GM21786 (cell line): Measurements from ENCODE around the gene MIX23.

ENCODE experiments used
- ATAC-seq: cut with Tn5 transposase; IDR thresholded peaks from one replicate; pipeline ENCODE4 v1.9.1; 2021; ENCODE audit not compliant: unreplicated experiment

MIX23 gene

DNA sequence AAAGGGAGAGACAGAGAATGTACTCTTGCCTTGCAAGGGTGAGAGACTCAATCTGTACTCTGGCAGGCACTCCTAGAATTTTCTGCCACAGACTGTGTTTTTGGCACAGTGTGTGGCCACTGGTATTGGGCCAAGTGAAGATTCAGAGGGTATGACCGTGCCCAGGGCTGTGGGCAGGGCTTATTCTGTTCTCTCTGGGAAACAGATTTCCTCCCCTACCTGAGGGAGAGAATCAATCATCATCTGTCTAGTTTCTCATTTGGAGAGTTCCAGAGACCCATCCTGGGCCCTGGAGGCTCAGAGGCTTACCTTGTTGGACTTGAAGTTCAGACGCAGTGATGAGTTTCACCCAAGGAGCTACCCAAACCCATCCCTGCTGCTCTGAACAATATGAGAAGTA, 29.8 kb downstream of the MIX23 start:
- ATAC-seq = no peak

DNA sequence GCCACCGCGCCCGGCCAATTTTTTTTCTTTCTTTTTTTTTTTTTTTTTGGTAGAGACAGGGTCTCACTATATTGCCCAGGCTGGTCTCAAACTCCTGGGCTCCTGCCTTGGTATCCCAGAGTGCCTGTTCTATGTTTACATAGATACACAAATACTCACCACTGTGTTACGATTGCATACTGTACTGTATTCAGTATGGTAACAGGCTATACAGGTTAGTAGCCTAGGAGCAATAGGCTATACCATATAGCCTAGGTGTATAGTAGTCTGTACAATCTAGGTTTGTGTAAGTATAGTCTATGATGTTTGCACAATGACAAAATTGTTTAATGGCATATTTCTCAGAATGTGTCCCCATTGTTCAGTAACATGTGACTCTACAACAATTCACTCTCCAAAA, 31.4 kb downstream of the MIX23 start:
- no peak for ATAC-seq

- no peak for ATAC-seq
Observed at GRCh38 chr3:122350814-122351418, 32.1 kb downstream of the MIX23 start.

DNA sequence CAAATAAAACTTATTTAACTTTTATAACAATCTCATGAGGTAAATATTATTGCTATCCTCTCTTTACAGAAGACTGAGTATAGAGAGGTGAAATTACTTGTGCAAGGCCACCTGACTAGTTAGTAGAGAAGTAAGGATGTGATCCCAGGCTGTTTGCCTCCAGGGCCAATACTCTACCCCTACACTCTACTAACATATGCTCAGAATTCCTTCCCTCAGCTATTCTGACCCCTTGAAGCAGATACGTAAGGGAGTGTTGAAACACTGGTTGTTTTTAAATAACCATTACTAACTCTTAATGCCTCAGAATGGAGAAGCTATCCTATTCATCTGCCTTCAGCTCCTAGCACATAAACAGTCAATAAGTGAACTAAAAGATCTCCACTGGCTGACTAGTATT, 33.9 kb downstream of the MIX23 start:
- no peak for ATAC-seq

GRCh38 chr3:122343654-122344053, 39.4 kb downstream of the MIX23 start:
- no peak for ATAC-seq

- ATAC-seq = no peak
Observed at GRCh38 chr3:122342803-122343202, 40.2 kb downstream of the MIX23 start.

- ATAC-seq = no peak
Observed at GRCh38 chr3:122332551-122332950, 50.5 kb downstream of the MIX23 start.

GRCh38 chr3:122331886-122332285, 51.1 kb downstream of the MIX23 start:
- ATAC-seq = no peak

GRCh38 chr3:122325769-122326168, 57.3 kb downstream of the MIX23 start:
- no peak for ATAC-seq

DNA sequence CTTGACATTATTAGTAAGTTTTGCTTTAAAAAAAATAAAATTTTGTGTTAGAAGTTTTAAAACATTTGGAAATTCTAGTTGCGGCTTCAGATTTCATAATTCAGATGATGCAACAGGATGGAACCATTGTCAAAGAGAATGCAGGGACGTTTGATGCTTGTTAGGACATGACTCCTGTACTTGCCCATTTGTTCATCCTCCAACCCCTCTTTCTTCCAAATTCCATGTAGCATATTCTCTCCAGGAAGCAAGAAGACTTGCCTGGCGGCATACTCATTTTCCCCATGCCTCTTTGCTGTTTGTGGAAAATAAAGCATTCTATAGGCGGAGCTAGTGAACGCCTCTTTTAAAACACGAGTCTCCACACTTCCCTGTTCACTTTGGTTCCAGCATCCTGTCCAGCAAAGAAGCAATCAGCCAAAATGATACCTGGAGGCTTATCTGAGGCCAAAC, 58.1 kb downstream of the MIX23 start, which contains the start of gene CSTA:
Gene CSTA, plus strand, starts transcription at position 378 of the 453 bp plus-strand sequence. Its CDS starts 45 bp downstream, at position 423.
- no peak for ATAC-seq

DNA sequence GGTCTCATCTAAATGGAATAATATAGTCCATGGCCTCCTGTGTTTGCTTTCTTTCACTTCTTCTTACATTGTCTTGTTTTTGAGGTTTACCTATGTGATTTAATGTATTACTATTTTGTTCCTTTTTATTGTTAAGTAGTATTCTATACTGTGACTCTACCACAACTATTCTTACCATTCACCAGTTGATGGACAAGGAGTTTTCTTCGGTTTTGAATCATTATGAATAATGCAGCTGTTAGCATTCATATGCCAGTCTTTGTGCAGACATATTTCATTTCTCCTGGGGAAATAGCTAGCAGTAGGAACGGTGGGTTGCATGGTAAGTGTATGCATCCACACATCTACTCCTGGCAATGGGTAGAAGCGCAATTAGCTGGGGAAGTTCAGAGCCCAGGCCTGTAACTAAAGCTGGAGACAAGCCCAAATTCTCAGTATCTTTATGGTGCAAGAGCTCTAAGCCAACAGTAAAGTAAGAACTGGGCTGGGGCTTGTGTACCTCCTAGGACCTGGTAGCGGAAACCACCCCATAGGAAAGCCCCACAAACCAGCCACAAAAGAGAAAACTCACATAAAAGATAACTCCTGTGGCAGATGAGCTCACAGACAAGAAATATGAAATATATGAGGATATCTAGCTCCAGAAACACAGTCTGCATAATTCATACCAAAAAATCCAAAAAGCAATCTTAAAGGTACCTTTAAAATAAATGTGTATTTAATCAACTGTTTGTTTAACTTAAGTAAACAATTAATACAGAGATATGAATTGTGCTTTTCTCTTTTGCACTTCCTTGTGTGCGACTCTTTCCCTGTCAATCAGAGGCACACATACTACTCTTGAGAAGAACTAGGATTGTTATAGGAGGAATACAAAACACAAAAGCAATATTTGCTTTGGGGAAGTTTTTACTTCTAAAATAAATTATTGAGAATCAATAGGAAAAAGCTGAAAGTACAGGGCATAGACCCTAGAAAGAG, 60.6 kb downstream of the MIX23 start:
- peak; percentile 68 for ATAC-seq

DNA sequence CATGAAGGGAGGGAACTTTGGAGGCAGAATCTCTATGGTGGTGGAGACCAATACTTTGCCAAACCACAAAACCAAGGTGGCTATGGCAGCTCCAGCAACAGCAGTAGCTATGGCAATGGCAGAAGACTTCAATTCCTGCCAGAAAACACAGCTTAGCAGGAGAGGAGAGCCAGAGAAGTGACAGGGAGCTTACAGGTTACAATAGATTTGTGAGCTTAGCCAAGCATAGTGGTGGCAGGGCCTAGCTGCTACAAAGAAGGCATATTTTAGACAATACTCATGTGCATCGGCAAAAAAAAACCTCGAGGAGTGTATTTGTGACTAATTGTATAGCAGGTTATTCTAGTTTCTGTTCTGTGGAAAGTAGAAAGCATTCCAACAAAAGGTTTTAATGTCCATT, 64.4 kb downstream of the MIX23 start:
- ATAC-seq = no peak

DNA sequence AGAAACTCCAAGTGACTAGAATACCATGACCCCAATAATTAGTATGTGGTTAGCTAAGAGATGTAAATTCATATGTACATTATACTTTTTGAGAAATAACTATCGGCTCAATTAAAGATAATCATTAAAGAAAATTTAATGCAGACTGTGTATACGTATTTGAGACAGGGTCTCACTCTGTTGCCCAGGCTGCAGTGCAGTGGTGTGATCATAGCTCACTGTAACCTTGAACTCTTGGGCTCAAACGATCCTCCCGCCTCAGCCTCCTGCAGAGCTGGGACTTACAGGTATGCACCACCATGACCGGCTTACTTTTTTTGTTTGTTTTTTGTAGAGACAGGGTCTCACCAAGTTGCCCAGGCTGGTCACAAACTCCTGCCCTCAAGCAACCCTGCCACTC, 66.7 kb downstream of the MIX23 start:
- no peak for ATAC-seq

DNA sequence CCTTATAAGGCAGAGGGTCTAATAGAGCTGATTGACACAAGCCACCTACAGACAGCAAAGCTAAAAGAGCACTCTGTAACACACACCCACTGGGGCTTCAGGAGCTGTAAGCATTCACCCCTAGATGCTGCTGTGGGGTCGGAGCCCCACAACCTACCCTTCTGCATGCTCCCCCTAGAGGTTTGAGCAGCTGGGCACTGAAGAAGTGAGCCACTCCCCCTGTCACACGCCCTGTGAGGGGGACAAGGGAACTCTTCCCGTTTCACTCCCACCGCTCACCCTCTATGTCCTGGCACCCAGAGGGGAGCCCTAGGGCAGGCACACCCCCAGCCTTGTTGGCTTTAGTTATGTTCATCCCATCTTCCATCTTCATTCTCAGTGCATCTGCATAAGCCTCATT, 67.4 kb downstream of the MIX23 start:
- ATAC-seq = no peak

DNA sequence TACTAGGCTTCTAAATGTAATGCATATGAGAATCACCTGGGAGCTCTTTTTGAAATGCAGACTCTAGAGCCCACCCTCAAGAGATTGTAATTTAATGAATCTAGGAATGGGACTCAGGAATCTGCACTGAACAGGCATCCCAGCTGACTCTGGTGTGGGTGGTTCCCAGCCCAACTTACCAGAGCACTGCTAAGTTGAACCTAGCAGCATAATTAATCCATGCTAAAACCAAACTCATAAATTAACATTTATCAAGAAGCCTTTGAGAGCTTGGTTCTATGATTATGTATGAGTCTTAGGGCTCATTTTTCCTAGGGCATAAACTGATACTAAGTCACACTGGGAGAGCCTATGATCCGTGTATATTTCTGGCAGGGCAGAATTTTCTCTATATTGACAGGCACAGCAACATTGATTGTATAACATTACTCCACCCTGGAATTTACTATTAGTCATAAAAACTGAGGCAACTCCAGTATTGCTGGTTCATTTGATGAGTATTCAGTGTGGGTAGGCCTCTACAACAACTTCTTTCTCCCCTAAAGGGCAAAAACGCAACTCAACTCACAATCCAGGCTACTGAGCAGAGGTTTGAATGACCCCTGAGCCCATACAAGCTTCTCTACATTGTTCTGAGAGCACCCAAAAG, 68.7 kb downstream of the MIX23 start:
- no peak for ATAC-seq

DNA sequence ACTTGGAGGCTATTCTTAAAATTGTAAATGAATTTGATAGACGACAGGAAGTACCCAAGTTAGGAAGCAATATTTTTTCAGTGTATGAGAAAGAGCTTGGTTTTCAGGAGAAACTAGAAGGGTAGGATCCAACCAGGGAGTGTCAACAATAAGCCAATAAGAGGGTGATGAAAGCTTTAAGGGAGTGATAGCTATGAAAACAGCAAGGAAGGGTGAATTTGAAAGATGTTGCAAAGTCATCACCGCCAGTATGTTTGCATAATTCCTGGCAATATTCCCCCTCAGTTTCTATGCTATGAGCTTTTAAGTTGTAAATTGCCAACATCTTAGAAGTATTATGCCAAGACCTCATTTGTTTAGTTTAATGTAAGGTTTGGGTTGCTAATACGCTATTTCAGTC, 69.8 kb downstream of the MIX23 start:
- no peak for ATAC-seq

GRCh38 chr3:122312826-122313225, 70.2 kb downstream of the MIX23 start:
- ATAC-seq = no peak

DNA sequence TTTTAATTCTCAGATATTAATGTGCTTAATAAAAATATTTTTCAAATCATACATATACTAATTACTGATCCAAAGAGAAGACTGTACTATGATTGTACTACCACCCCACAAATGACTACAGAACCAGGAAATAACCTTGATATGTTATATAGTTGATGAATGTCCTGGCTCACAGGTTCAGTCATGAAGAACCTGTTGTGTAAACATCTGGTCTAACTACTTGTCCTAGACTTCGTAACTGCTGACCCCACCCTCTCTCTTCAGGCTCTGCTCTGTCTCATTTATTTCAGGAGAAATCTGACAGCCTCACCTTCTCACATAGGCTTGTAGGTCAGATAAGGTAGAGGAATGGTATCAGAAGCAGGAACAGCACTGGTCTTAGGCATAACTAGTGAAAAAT, 72.7 kb downstream of the MIX23 start:
- ATAC-seq = no peak
